Right lobe of liver (tissue), 6 donors: ENCODE results near the gene FMNL2. TPM values are rescaled to one million over a fixed set of nuclear protein-coding genes. Genes with fewer than 3 reads are reported as not detected.

Source experiments
- ATAC-seq, 4 donors: fragments of 200-7000 bp; cut with Tn5 transposase; one replicate each; pipeline ENCODE4 v1.9.1; 2020; ENCODE audit warnings: mild to moderate bottlenecking in 4 of 4, moderate library complexity in 4 of 4
- DNase-seq, 3 donors: peaks; one replicate each; pipeline ENCODE4 v3.0.0-alpha.2; 2020
- H3K27ac ChIP-seq, 3 donors: fragments of 200-600 bp; one replicate each; pipeline ENCODE4 v1.8.0; 2022
- H3K27me3 ChIP-seq, 2 donors: fragments of 200-600 bp; one replicate each; pipeline ENCODE4 v1.8.0; 2022
- H3K36me3 ChIP-seq, 4 donors: fragments of 200-600 bp; sonication (generic) in 1 of 4; one replicate each; pipeline versions ENCODE4 v1.5.1 to v1.8.0; 2017 to 2022; ENCODE audit warnings: control low read depth in 1 of 4
- H3K4me1 ChIP-seq, 4 donors: fragments of 200-600 bp; sonication (generic) in 1 of 4; one replicate each; pipeline versions ENCODE4 v1.5.1 to v1.8.0; 2017 to 2022; ENCODE audit warnings: control low read depth in 1 of 4
- H3K4me3 ChIP-seq, 3 donors: fragments of 200-600 bp; one replicate each; pipeline ENCODE4 v1.8.0; 2022
- H3K9me3 ChIP-seq, 4 donors: fragments of 200-600 bp; sonication (generic) in 1 of 4; one replicate each; pipeline versions ENCODE4 v1.5.1 to v1.8.0; 2017 to 2022; ENCODE audit warnings: control low read depth in 1 of 4
- POLR2A ChIP-seq: fragments of 450-650 bp; IDR thresholded peaks from one replicate; pipeline ENCODE4 v1.6.1; 2017; ENCODE audit warnings: antibody characterized with exemption, mild to moderate bottlenecking
- WGBS: methylation state at CpG from one replicate; pipeline ENCODE4 v1.1.6; 2018; ENCODE audit warnings: low coverage, low lambda C conversion rate; ENCODE audit not compliant: insufficient coverage; ENCODE audit errors: missing lambda C conversion rate; 5-methylcytosine and 5-hydroxymethylcytosine counted together
- intact Hi-C, 2 donors: fragments of 100-400 bp; cut with DNase I; formaldehyde crosslinking; loops; one replicate each; pipeline versions ENCODE4 v1.11.2 to v1.14.1; 2022
- total RNA-seq, 6 experiments: library from RNA; depleted of rRNA in 2 of 6; stranded (reverse); fragments of >200 nt in 2 of 6; fragmentation: NEBNext Ultra II Directional in 3 of 6; extraction: Animal tissue kit (Norgen Biotek cat#: 25700) in 3 of 6; gene quantifications; one replicate each; pipeline versions ENCODE4 v1.1.0 to v1.2.4, GENCODE V29; 2016 to 2023
- TF ChIP-seq, protein P1 (sequence below), 4 donors: fragments of 200-600 bp in 3 of 4; fragments of 450-650 bp in 1 of 4; IDR thresholded peaks; one replicate each; pipeline versions ENCODE4 v1.5.1 to v1.8.0; 2016 to 2022; ENCODE audit warnings: antibody characterized with exemption in 4 of 4, mild to moderate bottlenecking in 2 of 4
- donor health status: DM: no; HTN: yes; CAD: no.
- donor health status: DM: no; HTN: no; CAD: no.
- donor health status: DM: no; HTN: no; CAD: no.
- donor health status: DM: no; HTN: yes; CAD: no.
- donor health status: DM: no; HTN: yes; CAD: no.

The FMNL2 gene
- total RNA-seq, 6 experiments from 2014 or later, result 3.5 to 12.1 (median 7.1) TPM

DNA sequence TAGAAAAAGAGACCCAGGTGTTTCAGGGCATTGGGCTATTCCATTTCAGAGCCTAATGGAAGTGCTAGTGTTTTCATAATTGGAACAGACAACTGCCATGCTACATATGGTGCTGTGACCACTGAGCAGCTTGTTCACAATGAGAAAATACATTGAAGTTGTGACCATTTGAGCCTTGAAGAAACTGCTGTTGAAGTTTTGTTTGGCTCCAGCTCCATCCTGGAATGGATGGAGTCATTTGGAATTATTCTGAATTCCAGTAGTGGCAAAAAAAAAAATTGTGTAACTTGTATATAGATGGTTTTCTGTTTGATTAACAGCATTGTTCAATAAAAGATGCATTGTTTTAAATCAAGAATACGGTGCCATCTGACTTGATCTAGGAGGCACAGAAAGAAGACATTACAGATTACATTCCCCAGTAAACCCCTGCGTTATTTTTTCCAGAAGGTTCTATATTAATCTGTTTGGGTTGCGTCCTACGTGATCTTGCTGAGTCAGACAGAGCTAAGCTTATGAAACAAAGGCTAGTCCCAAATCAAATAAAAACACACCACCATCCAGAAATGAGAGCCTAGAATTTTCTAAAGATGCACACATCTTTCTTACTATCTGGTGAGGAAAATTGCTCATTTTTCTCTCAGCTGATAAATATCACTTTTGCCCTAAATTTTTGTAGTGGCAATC is 19.2 kb downstream of the FMNL2 start:
- no peak for TF ChIP-seq POLR2A
- TF ChIP-seq, protein P1, sequence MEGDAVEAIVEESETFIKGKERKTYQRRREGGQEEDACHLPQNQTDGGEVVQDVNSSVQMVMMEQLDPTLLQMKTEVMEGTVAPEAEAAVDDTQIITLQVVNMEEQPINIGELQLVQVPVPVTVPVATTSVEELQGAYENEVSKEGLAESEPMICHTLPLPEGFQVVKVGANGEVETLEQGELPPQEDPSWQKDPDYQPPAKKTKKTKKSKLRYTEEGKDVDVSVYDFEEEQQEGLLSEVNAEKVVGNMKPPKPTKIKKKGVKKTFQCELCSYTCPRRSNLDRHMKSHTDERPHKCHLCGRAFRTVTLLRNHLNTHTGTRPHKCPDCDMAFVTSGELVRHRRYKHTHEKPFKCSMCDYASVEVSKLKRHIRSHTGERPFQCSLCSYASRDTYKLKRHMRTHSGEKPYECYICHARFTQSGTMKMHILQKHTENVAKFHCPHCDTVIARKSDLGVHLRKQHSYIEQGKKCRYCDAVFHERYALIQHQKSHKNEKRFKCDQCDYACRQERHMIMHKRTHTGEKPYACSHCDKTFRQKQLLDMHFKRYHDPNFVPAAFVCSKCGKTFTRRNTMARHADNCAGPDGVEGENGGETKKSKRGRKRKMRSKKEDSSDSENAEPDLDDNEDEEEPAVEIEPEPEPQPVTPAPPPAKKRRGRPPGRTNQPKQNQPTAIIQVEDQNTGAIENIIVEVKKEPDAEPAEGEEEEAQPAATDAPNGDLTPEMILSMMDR (IDR thresholded peaks at IDR 0.05), result no peak
- 71% methylated on average over 4 of the region's 4 CpGs for WGBS
- Histone ChIP-seq H3K27ac (no peak overlapping the region), H3K27me3 (no peaks in the 10 kb centered on the region), H3K9me3 (no peaks in the 10 kb centered on the region), H3K4me3 (no peak overlapping the region), H3K36me3 (no peaks in the 10 kb centered on the region), H3K4me1 (no peaks in the 10 kb centered on the region)
- ATAC-seq (no peak), DNase-seq (no peak)
- intact Hi-C loops, result no loop called here

DNA sequence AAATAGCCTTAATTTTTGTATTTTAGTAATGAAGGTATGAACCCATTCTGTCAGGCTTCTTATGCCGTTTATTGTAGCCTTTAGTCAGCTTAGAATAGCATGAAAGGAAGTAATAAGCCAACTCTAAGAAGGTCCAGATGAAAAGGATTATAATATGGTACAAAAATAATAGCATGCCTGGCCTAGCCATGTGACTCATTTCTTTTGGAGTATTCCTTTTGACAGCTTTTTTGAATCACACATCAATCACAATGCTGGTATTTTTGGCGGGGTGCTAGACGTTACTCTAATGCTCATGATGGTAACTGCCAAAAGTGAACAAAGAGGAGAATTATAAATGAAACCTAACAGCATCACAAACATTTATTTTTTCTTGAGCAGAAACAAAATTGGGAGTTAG is 19.9 kb downstream of the FMNL2 start:
- Histone ChIP-seq H3K4me3 (no peak overlapping the region), H3K9me3 (no peaks in the 10 kb centered on the region), H3K4me1 (no peaks in the 10 kb centered on the region), H3K27ac (no peak overlapping the region), H3K36me3 (no peaks in the 10 kb centered on the region), H3K27me3 (no peaks in the 10 kb centered on the region)
- DNase-seq (no peak), ATAC-seq (no peak)
- 67% methylated on average over 3 of the region's 3 CpGs for WGBS
- intact Hi-C loops, result no loop called here
- TF ChIP-seq POLR2A, result no peak
- TF ChIP-seq, protein P1 (IDR thresholded peaks at IDR 0.05), result no peak

DNA sequence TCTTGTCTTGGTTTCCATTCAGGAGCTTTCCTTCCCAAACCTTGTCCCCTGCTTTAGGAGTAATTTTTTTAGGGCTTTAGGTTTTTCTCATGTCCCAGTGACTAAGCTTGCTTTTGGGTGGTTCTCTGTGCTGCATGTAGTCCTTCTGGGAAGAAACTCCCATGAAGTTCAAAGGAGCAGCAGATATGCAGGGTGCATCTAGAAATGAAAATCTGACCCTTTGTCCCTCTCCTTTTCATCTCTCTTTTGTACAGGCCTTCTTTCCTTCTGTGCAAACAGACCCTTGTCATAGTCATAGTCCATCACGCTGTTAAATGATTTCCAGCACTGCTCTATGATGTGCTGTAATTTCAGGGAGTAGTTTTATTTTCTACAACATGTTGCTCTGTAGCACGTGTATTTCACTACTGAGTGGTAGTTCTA is 20.4 kb downstream of the FMNL2 start:
- no peaks in the 10 kb centered on the region for H3K36me3 ChIP-seq
- 59% methylated on average over 2 of the region's 2 CpGs for WGBS
- H3K9me3 ChIP-seq, result no peaks in the 10 kb centered on the region
- intact Hi-C loops, result no loop called here
- ATAC-seq, result no peak
- no peak for TF ChIP-seq POLR2A
- TF ChIP-seq, protein P1 (IDR thresholded peaks at IDR 0.05), result no peak
- H3K27ac ChIP-seq, result no peak overlapping the region
- no peak for DNase-seq
- no peaks in the 10 kb centered on the region for H3K27me3 ChIP-seq
- no peaks in the 10 kb centered on the region for H3K4me1 ChIP-seq
- H3K4me3 ChIP-seq, result no peak overlapping the region

DNA sequence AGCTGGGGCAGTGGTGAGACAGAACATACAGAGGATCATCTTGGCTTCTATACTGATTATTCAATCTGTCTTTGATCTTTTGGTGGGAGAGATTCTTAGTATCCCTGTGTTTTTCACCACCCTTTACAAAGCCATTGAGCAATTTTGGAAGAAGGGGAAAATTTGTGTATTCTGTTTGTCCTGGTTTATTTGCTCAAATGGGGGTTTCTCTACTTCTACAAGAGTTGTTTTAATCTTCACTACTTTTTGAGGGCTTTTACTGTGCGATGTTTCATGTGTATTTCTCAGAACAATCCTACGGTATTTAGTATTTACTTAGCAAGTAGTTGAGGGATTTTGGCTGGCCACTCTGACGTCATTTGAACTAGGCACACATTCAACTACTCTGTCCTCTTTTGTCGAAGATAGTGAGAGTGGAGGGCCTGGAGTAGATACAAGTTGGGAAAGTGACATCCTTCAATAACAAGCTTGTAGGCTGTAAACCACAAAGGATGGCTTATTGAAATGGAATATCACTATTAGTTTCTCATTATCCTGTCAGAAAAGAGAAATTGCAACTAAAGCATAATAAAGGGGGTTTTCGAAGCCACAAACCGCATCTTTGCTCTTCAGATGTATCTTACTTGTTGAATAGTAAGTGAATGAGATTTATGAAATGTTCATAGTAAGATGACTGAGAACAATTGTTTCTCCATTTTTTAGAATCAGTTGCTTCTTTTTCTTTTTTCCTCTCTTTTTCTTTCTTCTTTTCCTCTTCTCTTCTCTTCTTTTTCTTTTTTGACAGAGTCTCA is 24.8 kb downstream of the FMNL2 start:
- Histone ChIP-seq H3K27ac (no peak overlapping the region), H3K9me3 (no peaks in the 10 kb centered on the region), H3K36me3 (no peaks in the 10 kb centered on the region), H3K27me3 (no peaks in the 10 kb centered on the region), H3K4me1 (no peaks in the 10 kb centered on the region), H3K4me3 (no peak overlapping the region)
- ATAC-seq (no peak), DNase-seq (no peak)
- WGBS, result 65% methylated on average over 6 of the region's 6 CpGs
- intact Hi-C loops, result no loop called here
- TF ChIP-seq POLR2A, result no peak
- TF ChIP-seq, protein P1 (IDR thresholded peaks at IDR 0.05), result no peak
